Ramos (cell line): ENCODE results near the gene TSPYL2.

Experiments
- in situ Hi-C: fragments of 300-500 bp; cut with MboI; formaldehyde crosslinking; loops from one replicate; pipeline ENCODE4 v1.14.3; 2022; ENCODE audit warnings: low sequenced_read_pairs; ENCODE audit not compliant: unreplicated experiment

Gene TSPYL2

DNA sequence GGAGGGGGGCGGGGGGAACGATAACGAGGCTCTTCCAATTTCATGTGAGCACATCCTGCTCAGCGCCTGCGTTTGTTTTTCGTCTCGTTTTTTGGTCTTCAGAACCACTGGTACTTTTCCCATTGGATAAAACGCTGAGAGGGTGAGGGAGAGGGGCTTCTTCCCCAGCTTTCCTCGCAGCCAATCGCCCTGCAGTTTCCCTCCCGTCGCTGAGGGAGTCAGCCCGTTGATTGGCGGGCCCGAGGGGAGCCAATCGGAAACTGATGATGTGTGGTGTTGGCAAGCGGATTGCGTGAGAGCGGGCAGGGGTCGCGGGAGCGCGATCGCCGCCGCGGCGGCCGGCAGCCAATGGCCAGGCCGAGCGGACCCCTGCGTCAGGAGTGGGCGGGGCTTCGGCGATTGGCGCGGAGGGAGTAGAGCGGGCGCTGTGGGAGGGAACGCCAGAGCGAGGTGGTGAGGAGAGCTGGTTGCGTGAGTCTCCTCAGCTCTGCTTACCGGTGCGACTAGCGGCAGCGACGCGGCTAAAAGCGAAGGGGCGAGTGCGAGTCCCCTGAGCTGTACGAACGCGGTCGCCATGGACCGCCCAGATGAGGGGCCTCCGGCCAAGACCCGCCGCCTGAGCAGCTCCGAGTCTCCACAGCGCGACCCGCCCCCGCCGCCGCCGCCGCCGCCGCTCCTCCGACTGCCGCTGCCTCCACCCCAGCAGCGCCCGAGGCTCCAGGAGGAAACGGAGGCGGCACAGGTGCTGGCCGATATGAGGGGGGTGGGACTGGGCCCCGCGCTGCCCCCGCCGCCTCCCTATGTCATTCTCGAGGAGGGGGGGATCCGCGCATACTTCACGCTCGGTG is at the start of gene TSPYL2:
Gene TSPYL2 (plus strand): TSS at position 443 of the 848 bp plus-strand sequence. CDS start 132 bp downstream, at position 575.
- in situ Hi-C loops = no loop called here

DNA sequence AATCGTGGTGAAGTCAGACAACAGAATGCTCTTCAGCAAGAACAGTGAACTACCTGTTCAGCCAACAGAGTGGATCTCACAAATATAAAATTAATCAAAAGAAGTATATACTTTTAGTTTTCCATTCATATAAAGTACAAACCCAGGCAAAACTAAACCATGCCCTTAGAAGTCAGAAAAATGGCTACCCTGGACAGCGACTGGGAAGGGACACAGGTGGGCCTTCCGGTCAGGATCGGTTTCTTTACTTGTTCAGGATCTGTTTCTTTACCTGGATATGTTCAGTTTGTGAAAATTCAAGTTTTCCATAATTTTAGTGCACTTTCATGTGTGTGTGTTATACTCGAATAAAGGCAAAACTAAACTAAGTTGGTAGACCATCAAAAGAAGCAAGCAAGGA is 46.0 kb upstream of the TSPYL2 start:
- in situ Hi-C loops = no loop called here

DNA sequence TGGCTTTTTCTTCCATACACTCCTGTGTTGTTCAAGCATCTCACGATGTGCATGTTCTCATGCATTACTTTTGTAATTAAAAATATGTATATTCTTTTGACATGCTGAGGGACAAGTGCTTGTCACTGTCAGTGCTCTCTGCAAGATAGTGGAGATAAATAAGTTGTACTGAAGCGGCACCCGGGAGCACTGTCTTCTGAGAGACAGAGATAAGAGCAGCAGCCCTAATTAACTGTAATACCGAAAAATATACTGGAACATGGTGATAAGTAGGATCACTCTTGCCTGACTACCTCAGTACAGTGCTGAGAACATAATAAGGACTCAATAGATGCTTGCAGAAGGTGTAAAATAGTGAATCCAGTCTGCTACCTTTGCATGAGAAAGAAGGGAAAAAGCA is 42.9 kb upstream of the TSPYL2 start:
- in situ Hi-C loops = no loop called here

DNA sequence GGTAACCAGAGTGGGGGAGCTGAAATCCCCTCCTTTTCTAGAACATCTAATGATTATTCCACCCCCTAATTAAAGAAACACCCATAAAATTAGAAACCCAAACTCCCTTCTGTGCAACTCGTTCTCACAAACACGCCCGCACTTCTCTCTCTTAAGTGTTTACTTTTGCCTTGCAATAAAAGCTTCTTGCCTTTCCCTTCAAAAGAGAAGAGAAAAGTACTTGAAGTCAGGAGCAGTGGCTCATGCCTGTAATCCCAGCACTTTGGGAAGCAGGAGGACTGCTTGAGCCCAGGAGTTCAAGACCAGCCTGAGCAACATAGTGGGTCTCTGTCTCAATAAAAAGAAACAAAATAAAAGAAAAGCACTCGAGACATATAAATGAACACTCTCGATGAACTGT is 37.2 kb upstream of the TSPYL2 start:
- in situ Hi-C loops = no loop called here

DNA sequence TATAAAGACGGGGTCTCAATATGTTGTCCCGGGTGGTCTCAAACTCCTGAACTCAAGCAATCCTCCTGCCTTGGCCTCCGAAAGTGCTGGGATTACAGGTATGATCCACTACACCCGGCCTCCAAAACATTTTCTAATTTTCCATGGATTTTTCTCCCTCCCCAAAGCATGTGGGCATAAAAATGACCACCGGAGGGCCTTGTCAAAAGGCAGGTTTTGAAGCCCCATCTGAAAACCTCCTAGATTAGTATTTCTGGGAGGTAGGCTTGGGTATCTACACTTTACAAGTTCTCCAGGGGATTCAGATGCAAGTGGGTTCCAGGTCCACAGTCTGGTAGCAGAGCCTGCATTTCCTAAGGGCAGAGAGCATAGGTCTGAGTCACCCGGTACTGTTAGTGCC is 34.9 kb upstream of the TSPYL2 start:
- in situ Hi-C loops = no loop called here

DNA sequence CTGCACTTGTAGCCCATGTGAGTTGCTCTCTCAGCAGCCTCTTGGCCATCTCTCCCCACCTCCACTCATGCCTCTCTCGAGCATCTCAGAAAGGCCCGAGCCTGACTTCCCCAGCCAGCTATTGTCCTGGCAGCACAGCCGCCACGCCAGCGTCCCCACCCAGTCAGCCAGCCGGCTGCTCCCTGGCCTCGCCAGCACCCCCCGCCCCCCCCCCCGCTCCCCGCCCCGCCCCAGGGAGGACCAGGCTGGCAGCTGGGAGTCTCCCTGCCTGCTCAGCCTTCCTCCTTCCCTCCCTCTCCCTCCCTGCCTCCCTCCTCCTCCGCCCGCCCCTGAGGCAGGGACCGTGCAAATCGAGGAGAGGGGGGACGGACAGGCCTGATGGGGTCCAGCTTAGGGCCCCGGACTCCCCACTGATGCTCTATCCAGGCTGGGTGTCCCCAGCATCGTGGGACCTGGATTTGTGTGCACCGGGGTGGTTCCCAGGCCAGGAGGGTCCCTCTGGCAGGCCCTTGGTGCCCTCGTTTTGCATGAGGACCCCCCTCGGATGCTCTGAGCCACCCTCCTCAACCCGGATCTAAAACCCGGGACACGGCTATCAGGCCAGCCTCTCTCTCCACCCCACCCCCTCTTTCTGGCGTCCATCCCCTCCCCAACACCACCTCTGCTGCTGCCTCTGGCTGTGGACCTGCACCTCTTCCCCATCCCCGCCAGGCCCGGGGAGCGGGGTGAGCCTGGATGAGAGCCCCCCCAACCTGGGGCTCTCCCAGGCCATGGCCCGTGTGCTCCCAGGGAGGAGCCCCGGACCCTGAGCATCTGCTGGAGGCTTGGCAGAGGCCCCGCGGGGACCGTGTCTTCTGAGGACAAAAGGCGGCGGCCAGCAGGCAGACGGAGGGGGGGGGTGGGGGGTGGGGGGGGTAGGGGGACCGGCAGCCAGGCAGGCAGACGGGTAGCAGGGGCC is 33.7 kb upstream of the TSPYL2 start, which contains the start of gene GPR173:
Gene GPR173 (plus strand): TSS at position 621 of the 958 bp plus-strand sequence. CDS start 27,833 bp downstream, outside the sequence.
- in situ Hi-C loops = no loop called here

DNA sequence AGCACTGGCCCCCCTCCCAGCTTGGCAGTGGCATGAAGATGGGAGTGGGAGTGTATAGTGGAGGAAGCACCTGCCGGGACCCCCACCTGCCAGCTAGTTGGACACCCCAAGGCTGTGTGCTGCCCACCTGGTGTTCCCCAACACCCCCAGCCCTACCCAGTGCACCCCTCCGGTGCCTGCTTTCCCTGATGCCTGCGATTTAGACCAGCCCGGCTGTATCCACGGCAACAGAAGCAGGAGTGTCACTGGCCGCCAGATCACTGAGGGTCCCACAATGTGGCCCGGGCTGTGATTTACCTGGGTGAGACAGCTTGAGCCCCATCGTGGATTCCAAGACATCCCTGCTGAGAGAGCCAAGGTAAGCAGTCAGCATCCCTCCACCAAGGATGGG is 33.0 kb upstream of the TSPYL2 start:
- in situ Hi-C loops = no loop called here

DNA sequence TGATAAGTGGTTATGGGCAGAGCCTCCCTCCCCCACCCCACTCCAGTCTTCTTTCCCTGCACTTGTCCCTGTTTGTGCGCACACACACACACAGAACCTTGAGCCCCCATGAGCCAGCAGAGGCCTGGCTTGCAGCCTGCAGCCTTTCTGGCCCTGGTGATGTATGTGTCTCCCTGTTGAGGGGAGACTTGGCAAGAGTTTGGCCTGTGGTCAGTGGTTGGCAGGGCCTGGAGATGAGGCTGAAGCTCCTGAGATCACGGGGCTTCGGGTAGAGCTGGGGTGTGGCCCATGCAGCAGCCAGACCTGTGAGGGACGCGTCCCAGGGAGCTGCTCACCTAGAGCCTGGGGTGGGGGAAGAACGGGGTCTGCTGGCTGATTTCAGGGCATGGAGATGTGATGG is 31.3 kb upstream of the TSPYL2 start:
- in situ Hi-C loops = no loop called here

DNA sequence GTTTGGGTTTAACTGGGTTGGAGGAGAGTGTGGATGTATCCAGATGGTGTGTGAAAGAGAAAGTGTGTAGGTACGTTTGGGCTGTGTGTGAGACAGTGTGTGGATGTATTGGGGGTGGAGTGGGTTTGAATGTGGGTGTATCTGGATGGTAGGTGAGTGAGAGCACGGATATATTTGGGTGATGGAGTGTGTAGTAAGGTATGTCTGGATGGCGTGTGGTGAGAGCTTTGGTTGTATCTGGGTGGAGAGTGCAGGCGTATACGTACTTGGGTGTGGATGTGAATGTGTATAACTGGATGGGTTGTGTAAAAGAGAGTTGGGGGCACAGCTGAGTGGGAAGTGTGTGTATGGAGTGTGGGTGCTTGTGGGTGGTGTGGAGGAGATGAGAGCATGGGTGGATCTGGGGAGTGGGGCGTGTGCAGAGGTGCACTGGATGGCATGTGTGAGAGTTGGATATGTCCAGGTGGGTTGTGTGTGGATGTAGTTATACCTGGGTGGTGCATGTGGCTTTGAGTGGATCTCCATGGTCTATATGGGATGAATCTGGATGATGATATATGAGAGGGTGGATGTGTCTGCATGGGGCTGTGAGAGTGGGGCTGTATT is 26.8 kb upstream of the TSPYL2 start:
- in situ Hi-C loops = no loop called here

DNA sequence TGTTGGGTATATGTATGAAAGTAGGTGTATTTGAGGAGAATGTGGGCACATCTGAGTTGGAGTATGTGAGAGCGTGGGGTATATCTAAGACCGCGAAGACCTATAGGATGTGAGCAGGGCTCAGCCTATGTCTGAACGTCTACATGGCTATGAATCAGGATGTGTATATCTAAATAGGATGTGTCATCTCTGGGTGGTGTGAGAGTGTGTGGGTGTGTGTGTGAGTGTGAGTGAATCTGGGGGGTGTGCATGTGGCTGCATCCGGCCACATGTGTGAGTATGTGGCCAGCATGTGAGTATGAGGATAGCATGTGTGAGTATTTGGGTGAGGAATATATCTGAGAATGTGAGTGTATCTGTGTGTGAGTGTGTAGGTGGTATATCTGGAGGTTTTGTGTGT is 25.9 kb upstream of the TSPYL2 start:
- in situ Hi-C loops = no loop called here

DNA sequence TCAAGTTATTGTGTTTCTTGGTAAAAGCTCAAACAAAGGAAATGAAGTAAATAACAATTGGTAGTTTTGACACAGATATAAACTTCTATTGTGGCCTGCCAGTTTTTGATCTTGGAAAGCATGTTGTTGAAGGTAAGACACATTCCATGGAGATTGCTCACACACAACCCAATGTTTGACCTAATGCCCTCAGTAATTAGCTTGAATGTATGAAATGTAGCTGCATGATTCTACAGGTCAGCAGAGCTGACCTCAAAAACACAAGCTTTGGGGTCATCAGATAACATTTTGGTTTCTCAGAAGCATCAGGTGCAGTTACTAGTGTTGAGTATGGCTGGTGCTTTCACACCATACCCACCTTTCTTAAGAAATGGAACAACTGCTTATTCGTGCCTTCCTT is 17.1 kb upstream of the TSPYL2 start:
- in situ Hi-C loops = no loop called here

DNA sequence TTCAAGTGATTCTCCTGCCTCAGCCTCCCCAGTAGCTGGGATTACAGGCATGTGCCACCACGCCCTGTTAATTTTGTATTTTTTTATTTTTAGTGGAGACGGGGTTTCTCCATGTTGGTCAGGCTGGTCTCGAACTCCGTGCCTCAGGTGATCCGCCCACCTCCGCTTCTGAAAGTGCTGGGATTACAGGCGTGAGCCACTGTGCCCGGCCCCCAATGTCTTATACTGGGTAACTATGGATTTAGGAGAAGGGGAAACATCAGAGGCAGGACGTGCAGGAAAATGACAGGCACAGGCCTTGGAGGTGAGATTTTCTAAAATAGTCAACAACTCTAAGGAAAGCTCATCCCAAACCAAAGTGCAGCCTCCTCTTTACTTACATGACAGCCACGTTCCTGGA is 11.1 kb upstream of the TSPYL2 start:
- in situ Hi-C loops = no loop called here

DNA sequence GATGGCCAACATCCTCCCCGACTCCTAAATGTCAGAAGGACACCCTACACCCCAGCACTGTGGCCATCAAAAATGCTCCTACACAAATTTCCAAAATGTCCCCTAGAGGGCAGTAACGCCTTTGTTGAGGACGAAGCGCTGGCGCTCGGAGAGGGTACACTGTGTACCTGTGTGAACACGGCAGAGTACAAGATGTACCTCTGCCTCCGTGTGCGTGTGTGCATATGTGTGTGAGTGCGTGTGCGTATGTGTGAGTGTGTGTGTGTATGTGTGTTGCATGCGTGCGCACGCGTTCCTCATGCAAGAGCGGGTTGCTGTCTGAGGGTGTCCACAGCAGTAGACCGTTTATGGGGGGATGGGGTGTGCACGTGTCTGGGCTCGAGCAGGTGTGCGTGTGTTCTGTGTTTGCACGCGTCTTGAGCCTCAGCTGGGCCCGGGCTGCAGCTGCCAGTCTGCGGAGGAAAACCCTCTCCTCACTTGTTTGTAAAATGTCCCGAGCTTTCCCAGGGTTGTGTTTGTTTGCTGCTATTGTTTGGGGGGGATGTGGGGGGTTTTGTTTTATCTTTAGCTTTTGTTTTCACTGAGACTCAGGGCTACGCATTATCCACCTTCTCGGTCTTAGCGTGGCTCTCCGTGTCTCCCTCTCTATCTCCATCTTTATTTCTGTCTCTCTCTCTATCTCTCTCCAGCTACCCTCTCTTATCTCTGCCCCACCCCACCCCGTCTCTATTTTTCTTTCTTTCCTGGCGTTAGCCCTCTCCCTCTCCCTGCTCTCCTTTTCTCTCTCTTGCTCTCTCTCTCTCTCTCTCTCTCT is 10.4 kb upstream of the TSPYL2 start:
- in situ Hi-C loops = no loop called here

DNA sequence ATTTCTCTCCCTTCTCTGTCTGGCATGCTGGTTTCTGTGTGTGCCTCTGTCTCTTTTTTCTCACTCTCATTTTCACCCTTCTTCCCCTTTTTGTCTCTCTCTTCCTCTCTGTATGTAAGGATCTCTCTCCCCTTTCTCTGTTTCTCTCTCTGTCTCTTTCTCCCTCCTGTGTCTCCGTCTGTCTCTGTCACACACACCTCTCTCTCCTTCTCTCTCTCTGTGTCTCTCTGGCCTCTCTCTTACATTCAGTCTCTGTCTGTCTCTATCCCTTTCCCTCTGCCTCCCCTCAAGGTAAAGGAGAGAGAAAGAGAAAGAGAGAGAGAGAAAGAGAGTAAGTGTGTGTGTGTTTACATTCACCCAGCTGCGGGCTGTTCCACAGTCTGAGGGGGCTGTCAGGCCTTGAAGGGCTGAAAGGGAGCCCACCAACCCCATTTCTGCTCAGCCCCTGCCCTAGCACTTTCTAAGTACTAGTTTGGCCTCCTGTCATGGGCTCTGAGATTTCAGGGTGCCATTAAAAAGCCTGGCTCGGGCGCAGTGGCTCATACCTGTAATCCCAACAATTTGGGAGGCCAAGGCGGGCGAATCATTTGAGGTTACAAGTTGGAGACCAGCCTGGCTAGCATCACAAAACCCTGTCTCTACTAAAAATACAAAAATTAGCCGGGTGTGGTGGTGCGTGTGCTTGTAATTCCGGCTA is 9.6 kb upstream of the TSPYL2 start:
- in situ Hi-C loops = no loop called here

DNA sequence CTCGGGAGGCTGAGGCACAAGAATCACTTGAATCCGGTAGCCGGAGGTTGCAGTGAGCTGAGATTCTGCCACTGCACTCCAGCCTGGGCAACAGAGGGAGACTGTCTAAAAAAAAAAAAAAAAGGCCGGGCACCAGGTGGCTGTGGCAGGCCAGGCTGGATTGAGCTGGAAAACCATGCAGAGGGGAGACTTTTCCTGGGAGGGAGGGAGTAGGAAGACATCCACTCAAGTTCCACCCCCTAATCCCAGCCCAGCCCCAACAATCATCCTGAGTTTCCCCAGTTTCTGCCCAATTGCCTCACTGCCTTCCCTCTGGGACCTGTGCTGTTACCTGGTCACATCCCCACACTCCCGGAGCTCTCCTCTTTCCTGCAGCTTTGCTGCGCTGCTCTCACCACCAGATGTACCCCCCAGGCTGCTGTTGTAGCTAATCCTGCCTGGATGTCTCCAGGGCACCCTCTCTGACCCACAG is 9.0 kb upstream of the TSPYL2 start:
- in situ Hi-C loops = no loop called here

DNA sequence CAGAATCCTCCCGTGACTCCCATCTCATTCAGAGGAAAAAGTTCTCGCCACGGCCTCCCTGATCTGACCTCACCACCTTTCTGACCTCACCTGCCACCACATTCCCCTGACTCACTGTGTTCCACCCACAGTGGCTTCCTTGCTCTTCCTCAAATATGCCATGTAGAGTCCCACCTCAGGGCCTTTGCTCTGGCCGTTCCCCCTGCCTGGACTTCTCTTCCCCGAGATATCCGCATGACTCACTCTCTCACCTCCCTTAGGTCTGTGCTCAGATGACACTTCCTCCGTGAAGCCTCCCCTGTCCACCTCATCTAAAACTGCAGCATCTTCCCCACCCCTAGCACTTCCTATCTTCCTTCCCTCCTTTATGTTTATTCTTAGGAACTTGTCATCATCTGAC is 7.2 kb upstream of the TSPYL2 start:
- in situ Hi-C loops = no loop called here

DNA sequence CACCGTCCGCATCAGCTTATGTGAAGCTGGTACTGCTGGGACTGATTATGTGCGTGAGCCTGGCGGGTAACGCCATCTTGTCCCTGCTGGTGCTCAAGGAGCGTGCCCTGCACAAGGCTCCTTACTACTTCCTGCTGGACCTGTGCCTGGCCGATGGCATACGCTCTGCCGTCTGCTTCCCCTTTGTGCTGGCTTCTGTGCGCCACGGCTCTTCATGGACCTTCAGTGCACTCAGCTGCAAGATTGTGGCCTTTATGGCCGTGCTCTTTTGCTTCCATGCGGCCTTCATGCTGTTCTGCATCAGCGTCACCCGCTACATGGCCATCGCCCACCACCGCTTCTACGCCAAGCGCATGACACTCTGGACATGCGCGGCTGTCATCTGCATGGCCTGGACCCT is 5.5 kb upstream of the TSPYL2 start:
- in situ Hi-C loops = no loop called here

DNA sequence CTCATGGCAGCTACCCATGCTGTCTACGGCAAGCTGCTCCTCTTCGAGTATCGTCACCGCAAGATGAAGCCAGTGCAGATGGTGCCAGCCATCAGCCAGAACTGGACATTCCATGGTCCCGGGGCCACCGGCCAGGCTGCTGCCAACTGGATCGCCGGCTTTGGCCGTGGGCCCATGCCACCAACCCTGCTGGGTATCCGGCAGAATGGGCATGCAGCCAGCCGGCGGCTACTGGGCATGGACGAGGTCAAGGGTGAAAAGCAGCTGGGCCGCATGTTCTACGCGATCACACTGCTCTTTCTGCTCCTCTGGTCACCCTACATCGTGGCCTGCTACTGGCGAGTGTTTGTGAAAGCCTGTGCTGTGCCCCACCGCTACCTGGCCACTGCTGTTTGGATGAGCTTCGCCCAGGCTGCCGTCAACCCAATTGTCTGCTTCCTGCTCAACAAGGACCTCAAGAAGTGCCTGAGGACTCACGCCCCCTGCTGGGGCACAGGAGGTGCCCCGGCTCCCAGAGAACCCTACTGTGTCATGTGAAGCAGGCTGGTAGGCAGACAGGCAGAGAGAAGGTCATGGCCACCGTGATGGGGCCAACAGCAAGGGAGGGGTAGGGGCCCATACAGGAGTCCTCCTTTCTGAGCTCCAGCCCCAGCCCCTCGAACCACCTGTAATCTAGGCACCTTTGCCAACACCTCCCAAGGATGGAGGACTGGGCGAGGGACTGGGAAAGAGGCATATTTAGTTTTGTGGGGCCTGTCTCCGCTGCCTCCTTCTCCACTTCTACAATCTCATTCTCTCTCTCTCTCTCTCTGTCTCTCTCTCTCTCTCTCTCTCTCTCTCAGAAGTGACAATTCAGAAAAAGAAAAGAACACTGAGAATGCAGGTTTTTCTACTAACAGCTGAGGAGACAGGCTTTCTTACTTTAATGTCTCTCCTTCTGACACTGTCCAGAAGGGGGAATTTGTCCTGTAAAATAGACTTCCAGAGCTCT is 4.7 kb upstream of the TSPYL2 start:
- in situ Hi-C loops = no loop called here
